Stimulated activated CD8-positive, alpha-beta memory T cell treated with anti-CD3 and anti-CD28 coated beads, Interleukin-12 subunit alpha, Interleukin-12 subunit beta, amount 100 ng/mL, for 24 hours (primary cell): ENCODE measurements around the gene PPP1R37.

Experiments used
- DNase-seq: peaks from one replicate; pipeline ENCODE4 v3.0.0-alpha.2; 2020; ENCODE audit errors: extremely low read depth

PPP1R37 gene

DNA sequence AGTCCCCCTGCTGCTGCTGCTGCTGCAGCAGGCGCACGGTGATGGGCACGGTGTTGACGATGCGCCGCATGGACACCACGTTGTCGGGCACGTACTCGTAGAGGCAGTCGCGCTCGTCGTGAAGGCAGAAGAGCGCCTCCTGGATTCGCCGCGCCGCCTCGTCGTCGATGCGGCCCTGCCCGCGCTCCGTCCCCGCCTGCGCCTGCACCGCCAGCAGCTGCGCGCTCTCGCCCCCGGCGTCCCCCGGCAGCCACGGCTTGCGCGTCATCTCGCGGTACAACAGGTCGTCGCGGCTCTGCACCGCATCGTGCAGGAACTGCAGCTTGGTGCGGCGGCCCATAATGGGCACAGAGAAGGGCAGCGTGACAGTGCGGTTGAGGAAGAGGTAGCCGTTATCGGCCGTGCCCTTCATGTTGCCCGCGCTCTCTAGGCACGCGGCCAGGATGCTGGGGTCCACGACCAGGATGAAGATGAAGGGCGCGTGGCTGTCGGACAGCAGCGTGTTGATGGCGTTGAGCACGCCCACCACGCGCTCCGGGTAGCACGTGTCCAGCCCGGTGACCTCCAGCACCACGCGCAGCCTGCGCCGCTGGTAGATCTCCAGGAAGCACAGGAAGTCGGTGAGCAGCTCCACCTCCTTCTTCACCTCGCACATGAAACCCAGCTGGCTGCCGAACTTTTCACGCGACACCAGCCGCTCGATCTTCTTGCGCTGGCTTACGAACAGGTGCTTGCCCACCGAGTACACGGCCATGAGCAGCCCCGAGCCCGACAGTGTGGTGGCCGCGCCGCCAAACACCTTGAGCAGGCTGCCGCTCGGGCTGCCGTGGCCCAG lies 59.7 kb downstream of the PPP1R37 start:
- no peak for DNase-seq

DNA sequence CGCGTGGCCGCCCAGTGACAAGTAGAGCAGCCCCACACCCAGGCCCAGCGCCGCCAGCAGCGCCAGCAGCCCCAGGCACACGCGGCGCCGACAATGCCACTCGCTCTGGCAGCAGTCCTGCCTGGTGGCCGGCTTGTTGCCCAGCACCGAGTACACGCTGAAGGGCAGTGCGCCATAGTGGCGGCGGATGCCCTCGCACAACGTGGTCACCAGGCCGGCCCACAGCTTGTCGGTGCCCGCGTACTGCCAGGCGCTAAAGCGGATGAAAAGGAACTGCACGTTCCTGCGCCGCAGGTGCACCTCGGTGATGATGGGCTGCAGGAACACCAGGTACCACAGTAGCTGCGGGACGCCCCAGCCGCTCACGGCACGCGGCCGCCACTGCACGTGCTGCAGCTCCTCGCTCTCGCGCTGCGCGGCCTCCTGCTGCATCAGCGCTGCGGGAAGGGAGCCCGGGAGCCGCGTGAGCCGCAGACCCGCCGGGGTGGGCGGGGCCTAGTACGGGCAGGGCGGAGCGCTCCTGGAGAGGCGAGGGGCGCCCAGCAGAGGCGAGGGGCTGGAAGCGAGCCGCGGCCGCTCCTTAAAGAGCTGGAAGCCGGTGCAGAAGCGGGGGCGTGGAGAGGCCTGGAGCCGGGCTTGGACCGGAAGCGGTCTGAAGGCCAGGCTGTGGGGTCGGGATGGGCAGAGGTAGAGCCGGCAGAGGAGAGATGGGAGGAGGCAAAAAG lies 60.5 kb downstream of the PPP1R37 start:
- no peak for DNase-seq

- DNase-seq, result no peak
Measured at GRCh38 chr19:45154064-45154827, 61.3 kb downstream of the PPP1R37 start.

DNA sequence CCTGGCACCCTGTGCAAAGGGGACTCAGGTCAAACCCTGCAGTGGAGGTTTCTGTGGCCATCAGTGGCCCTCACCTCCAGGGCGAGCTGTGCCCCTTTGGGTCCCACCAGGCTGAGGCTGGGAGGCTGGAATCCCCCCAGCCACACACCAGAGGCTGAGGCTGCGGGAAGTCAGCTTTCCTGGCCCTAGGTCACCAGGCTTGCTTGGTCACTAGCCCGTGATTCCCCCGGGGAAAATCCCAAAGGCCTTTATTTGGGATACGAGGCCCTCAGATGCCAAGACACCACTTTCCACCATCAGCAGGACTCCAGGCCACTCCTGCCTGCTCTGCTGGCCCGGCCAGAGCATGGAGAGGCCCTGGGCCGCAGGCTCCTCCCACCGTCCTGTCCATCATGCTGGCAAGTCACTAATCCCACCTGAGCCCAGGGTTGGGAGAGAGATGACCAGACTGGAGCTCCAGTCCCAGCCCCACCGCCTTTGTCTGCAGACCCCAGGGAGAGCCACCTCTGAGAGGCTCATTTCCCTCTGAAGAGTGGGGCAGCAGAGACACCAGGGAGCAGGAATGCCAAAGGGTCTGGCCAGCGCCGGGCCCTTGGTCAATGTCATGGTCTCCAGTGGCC lies 63.1 kb downstream of the PPP1R37 start:
- DNase-seq, result no peak

GRCh38 chr19:45156751-45157150 lies 63.8 kb downstream of the PPP1R37 start:
- DNase-seq, result no peak

DNA sequence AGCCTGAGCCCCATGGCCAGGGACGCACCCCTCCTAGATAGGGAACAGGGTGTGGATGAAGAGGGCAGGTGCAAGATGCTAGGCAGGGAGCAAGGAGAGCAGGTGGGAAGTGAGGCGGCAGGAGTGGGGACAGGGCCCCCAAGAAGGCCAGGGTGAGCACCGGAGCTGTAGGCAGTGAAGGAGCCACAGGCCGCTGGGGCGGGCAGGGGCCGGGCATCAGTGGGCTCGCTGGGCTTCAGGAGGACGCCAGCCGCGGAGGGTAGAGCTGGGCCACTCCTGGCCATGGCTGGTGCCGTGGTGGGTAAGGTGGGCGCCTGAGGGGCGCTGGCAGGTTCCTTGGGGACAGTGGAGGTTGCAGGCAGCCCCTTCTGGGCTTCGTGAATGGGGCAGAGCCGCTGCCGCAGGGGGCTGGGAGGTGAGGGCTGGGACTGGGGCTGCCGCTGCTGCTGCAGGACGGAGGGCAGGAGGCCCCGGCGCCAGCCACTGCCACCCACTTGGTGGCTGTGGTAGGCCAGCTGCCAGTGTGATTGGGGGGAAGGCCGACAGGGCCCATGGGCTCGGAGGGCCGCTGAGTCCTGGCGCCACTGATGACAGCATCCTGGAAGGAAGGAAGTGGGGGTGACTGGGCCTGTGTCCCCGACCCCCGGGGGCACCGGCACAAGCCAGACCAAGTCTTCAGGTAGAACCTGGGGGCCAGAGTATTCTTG lies 65.7 kb downstream of the PPP1R37 start:
- DNase-seq, result no peak

GRCh38 chr19:45159210-45159970 lies 66.4 kb downstream of the PPP1R37 start:
- DNase-seq, result no peak

GRCh38 chr19:45159971-45160324 lies 67.0 kb downstream of the PPP1R37 start:
- DNase-seq, result no peak

- DNase-seq, result no peak
Measured at GRCh38 chr19:45160870-45161737, 68.1 kb downstream of the PPP1R37 start, which contains the start of gene NKPD1. TSS of gene NKPD1 (minus strand) at chr19:45160982. CDS start at chr19:45160150, 832 bp downstream.

DNA sequence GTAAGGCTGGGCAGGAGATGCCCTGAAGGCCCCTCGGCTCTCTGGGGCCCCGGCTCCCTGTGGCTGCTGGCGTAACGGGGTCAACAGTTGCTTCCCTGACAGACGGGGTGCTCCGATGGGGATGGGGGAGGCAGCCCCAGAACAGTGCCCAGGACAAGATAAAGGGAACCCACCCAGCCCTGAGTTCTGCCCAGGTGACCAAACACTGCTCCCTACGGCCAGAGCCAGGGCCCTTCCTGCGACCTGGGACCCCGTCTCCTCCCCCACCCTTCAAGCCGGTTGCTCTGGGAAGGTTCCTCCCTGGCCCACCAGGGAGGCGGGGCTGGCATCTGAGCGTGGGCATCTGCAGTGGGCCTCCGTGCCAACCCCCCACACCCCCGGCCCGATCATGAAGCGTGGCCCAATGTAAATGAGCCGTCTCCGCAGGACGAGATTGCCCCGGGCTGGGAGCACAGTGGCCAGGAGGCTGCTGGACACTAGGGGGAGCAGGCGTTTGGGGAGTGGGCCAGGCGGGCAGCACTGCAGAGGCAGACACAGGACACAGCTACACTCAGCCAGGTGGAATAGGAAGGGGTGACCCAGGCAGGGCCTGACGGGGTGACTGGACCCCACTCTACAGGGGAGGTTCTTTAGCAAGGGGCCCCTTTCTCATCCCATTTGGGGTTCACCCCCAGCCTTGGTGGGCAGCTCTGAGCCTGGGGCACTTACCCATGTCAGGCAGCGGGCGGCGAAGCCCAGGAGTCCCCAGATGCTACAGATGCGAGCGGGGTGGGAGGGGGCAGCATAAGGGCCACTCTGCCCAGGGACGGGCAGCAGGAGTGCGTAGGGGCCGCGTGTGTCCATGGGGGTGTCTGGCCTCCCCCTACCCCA lies 69.0 kb downstream of the PPP1R37 start:
- no peak for DNase-seq

GRCh38 chr19:45162608-45163143 lies 69.7 kb downstream of the PPP1R37 start:
- no peak for DNase-seq

DNA sequence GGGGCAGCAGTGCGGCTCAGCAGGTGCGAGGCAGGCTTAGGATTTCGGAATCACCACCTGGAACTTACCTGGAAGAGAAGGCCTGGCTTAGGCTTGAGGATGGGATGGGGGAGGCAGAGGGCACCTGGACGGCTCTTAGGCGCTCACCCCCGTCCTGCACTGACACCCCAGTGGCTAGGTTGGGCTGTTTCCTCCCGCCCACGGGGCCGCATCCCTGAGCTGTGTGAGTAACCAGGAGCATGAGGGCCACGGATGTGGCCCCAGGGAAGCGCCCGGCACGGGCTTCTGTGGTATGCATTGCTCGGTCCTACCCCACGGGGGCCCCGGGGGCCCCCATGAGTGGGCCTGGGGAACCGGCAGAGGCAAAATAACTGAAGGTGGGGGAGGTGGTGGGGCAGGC lies 70.2 kb downstream of the PPP1R37 start:
- no peak for DNase-seq

GRCh38 chr19:45163751-45164460 lies 70.9 kb downstream of the PPP1R37 start:
- no peak for DNase-seq

DNA sequence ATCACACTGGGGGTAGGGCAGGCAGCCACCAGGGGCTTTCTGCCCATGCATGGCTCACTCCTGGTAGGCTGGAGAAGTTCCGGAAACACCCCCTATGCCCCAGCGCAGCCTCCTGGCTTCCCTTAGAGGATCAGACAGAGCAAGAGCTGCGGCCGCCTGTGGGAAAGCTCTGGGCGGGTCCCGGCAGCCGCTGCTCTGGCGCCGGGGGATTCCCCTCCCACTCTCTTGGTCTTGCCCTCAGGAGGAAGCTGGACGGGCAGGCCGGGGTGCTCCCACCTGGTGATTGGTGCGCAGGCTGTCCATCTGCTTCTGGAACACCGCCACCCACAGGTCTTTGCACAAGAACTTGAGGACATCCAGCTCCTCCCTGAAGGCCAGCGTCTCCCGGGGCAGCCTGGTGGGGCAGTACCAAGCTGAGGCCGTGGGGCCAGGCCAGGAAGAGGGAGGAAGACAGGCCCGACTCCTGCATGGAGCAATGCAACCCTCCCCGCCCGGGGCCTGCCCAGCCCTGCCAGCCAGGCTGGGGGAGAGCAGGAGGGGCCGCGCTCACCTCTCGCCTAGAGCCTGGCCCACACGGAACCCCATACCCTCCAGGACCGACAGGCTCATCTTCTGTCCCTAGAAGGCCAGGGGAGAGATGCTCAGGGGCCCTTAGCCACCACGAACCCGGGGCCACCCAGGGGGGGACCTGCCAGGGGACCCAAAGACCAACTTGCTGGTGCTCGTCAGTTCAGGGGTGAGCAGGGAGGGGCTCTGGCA lies 71.8 kb downstream of the PPP1R37 start:
- no peak for DNase-seq

DNA sequence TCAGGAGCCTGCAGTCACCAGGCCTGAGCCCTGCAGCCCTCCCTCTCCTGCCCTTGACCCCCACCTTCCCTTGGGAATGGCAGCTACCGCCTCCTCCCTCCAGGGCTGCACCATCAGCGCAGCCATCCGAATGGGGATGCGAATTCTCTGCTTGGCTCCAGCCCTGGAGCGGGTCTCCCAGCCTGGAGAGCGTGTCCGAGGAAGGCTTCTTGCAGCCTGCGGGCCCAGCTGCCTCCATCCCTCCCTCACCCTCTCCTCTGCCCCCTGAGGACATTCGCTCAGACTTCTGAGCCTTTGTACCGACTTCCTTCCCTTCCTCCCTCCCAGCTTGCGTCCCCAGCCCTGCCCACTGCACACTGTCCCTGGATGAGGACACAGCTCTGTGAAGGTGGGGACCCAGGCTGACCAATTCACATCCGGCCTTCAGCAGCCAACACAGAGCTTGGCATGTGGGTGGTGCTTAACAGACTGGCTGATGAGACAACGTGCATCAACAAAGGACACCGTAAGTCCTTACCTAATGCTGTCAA lies 73.8 kb downstream of the PPP1R37 start:
- DNase-seq, result no peak

GRCh38 chr19:45168767-45169351 lies 75.9 kb downstream of the PPP1R37 start:
- DNase-seq, result no peak
